GM23248 (cell line): ENCODE data around the gene SMARCA2.

Experiments used
- EZH2 ChIP-seq: fragments of 200-600 bp; sonication (generic); IDR thresholded peaks from 2 replicates; pipeline ENCODE4 v1.6.1; 2018; ENCODE audit warnings: antibody characterized with exemption, mild to moderate bottlenecking; ENCODE audit not compliant: insufficient read depth, poor library complexity, severe bottlenecking
- EZH2phosphoT487 ChIP-seq: fragments of 200-600 bp; sonication (generic); IDR thresholded peaks from 2 replicates; pipeline ENCODE4 v1.6.1; 2018; ENCODE audit warnings: antibody characterized with exemption, moderate library complexity, mild to moderate bottlenecking, low read depth; ENCODE audit not compliant: insufficient read depth

DNA sequence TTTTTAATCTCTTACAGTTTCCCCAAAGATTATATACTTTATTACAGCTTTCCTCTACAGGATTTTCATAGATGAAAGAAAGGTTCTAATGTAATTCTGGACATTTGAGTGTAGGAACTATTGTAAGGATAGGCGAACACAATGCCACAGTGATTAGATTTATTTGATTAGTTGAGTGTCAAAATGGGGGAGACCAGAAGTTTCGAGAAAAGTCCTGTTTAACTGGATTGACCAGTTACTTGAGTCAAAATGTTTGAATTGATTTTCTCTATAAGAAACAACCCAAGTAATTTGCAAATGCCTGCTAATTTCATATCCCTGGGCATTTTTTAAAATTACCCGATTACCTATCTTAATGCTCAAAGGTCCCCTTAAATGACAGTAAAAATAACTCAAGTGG, 50.6 kb downstream of the SMARCA2 start:
- TF ChIP-seq EZH2 = no peak
- no peak for TF ChIP-seq EZH2phosphoT487
